GM18907 (cell line): Measurements from ENCODE around the gene ZNF41.
"Not testable (repeated sequence)": the region's sequence is repeated elsewhere in the genome, so short reads cannot be mapped to it uniquely, and the experiment has no call there.

Experiments
- ATAC-seq: cut with Tn5 transposase; IDR thresholded peaks from one replicate; pipeline ENCODE4 v1.9.1; 2021; ENCODE audit warnings: mild to moderate bottlenecking, moderate library complexity; ENCODE audit not compliant: unreplicated experiment

Gene ZNF41

GRCh38 chrX:47482512-47483305 is at the start of gene ZNF41:
ZNF41 (minus strand) TSS chrX:47483222; CDS start chrX:47467481, 15,741 bp downstream.
- ATAC-seq: peak; percentile 87

- no peak for ATAC-seq
Observed at GRCh38 chrX:47530049-47530448, 47.0 kb upstream of the ZNF41 start.

- ATAC-seq: no peak
Observed at GRCh38 chrX:47529548-47529947, 46.5 kb upstream of the ZNF41 start.

GRCh38 chrX:47523713-47524166 is 40.7 kb upstream of the ZNF41 start:
- no peak for ATAC-seq

- peak; percentile 86 for ATAC-seq
Observed at GRCh38 chrX:47523297-47523696, 40.3 kb upstream of the ZNF41 start.

GRCh38 chrX:47518144-47518543 is 35.1 kb upstream of the ZNF41 start:
- ATAC-seq: no peak

GRCh38 chrX:47515941-47516665 is 33.1 kb upstream of the ZNF41 start:
- no peak for ATAC-seq

- ATAC-seq: no peak
Observed at GRCh38 chrX:47514533-47515235, 31.7 kb upstream of the ZNF41 start.

GRCh38 chrX:47513034-47513965 is 30.3 kb upstream of the ZNF41 start:
- peak; percentile 61 for ATAC-seq

GRCh38 chrX:47512383-47512782 is 29.4 kb upstream of the ZNF41 start:
- not testable (repeated sequence) for ATAC-seq

- no peak for ATAC-seq
Observed at GRCh38 chrX:47507153-47507867, 24.3 kb upstream of the ZNF41 start.

- no peak for ATAC-seq
Observed at GRCh38 chrX:47503151-47503550, 20.1 kb upstream of the ZNF41 start.

- no peak for ATAC-seq
Observed at GRCh38 chrX:47502316-47503125, 19.5 kb upstream of the ZNF41 start.

- ATAC-seq: no peak
Observed at GRCh38 chrX:47501226-47502074, 18.4 kb upstream of the ZNF41 start.

GRCh38 chrX:47500554-47500953 is 17.5 kb upstream of the ZNF41 start:
- no peak for ATAC-seq

GRCh38 chrX:47499293-47499692 is 16.3 kb upstream of the ZNF41 start:
- ATAC-seq: no peak

GRCh38 chrX:47498411-47498810 is 15.4 kb upstream of the ZNF41 start:
- ATAC-seq: no peak

- ATAC-seq: no peak
Observed at GRCh38 chrX:47497271-47497888, 14.4 kb upstream of the ZNF41 start.
